Body of pancreas (tissue), 4 donors: ENCODE data around the gene PRTFDC1.

ENCODE experiments used
- POLR2A ChIP-seq, 3 donors: fragments of 450-650 bp; IDR thresholded peaks; one replicate each; pipeline ENCODE4 v1.6.1; 2016; ENCODE audit warnings: antibody characterized with exemption in 3 of 3, mild to moderate bottlenecking in 2 of 3
- TF ChIP-seq, protein P1 (sequence below), 7 experiments: fragments of 450-650 bp in 4 of 7; fragments of 200-600 bp in 3 of 7; sonication (generic) in 3 of 7; IDR thresholded peaks; one replicate each; pipeline ENCODE4 v1.5.1; 2016 to 2019; ENCODE audit warnings: antibody characterized with exemption in 7 of 7

DNA sequence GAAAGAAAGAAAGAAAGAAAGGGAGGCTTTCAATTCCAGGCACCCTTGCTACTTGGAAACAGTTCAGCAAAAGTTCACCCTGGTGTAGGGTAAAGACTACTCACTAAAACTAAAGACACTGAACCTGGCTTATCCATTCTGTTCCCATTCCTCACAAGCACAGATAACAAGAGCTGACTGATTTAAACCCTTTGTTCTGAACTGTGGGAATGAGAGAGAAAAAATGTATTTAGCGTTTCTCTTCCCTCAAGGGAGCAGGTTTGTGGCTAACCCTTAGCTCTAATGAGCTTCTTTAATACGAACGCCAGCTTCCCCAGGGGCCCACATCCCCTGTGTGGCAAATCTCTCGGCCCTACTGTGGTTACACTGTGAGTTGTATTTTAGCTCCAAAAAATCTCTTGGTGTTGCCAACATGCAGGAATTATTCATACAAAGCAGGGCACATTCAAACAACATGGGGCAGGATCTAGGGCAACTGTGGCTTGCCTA is 23.3 kb downstream of the PRTFDC1 start:
- no peak for TF ChIP-seq POLR2A (IDR thresholded peaks at IDR 0.05)
- TF ChIP-seq, protein P1, sequence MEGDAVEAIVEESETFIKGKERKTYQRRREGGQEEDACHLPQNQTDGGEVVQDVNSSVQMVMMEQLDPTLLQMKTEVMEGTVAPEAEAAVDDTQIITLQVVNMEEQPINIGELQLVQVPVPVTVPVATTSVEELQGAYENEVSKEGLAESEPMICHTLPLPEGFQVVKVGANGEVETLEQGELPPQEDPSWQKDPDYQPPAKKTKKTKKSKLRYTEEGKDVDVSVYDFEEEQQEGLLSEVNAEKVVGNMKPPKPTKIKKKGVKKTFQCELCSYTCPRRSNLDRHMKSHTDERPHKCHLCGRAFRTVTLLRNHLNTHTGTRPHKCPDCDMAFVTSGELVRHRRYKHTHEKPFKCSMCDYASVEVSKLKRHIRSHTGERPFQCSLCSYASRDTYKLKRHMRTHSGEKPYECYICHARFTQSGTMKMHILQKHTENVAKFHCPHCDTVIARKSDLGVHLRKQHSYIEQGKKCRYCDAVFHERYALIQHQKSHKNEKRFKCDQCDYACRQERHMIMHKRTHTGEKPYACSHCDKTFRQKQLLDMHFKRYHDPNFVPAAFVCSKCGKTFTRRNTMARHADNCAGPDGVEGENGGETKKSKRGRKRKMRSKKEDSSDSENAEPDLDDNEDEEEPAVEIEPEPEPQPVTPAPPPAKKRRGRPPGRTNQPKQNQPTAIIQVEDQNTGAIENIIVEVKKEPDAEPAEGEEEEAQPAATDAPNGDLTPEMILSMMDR (IDR thresholded peaks at IDR 0.05), result no peak
